Liver (tissue), 9 donors: ENCODE data around the gene PPME1. TPM values are rescaled to one million over a fixed set of nuclear protein-coding genes. Genes with fewer than 3 reads are reported as not detected.

Experiments
- DNase-seq: peaks from one replicate; pipeline ENCODE4 v3.0.0-alpha.2; 2017; ENCODE audit warnings: low spot score
- H3K27ac ChIP-seq, 2 donors: one replicate each; pipeline ENCODE4 v1.7.0; 2013; ENCODE audit warnings: inconsistent platforms in 2 of 2, low read length in 2 of 2, control low read depth in 1 of 2, low read depth in 1 of 2, mild to moderate bottlenecking in 1 of 2
- H3K27me3 ChIP-seq, 4 donors: one replicate each; pipeline versions ENCODE4 v1.6.1 to v1.7.0; 2013; ENCODE audit warnings: low read length in 3 of 4, inconsistent platforms in 1 of 4, mild to moderate bottlenecking in 1 of 4, moderate library complexity in 1 of 4; ENCODE audit not compliant: control insufficient read depth in 4 of 4, insufficient read depth in 4 of 4
- H3K36me3 ChIP-seq, 4 donors: one replicate each; pipeline versions ENCODE4 v1.6.1 to v1.7.0; 2013; ENCODE audit warnings: low read length in 3 of 4, mild to moderate bottlenecking in 3 of 4, low read depth in 1 of 4, moderate library complexity in 1 of 4; ENCODE audit not compliant: control insufficient read depth in 4 of 4, insufficient read depth in 3 of 4
- H3K4me1 ChIP-seq, 4 donors: one replicate each; pipeline versions ENCODE4 v1.6.1 to v1.7.0; 2013; ENCODE audit warnings: low read length in 3 of 4, mild to moderate bottlenecking in 3 of 4, moderate library complexity in 1 of 4; ENCODE audit not compliant: control insufficient read depth in 4 of 4, insufficient read depth in 4 of 4
- H3K4me3 ChIP-seq, 3 donors: one replicate each; pipeline versions ENCODE4 v1.6.1 to v1.7.0; 2013; ENCODE audit warnings: low read length in 3 of 3, control low read depth in 1 of 3, low read depth in 1 of 3, mild to moderate bottlenecking in 1 of 3
- H3K9ac ChIP-seq, 2 donors: one replicate each; pipeline ENCODE4 v1.7.0; 2013; ENCODE audit warnings: low read length in 2 of 2, mild to moderate bottlenecking in 2 of 2, moderate library complexity in 2 of 2, control low read depth in 1 of 2, low read depth in 1 of 2
- H3K9me3 ChIP-seq, 4 donors: one replicate each; pipeline versions ENCODE4 v1.6.1 to v1.7.0; 2013; ENCODE audit warnings: low read length in 3 of 4; ENCODE audit not compliant: control insufficient read depth in 4 of 4
- ATF3 ChIP-seq: IDR thresholded peaks from 2 replicates; pipeline ENCODE4 v1.6.1; 2016; ENCODE audit warnings: antibody characterized with exemption
- CTCF ChIP-seq: fragments of 150-350 bp; IDR thresholded peaks from 2 replicates; pipeline ENCODE4 v1.5.1; 2017; ENCODE audit warnings: improper control_type of control experiment, low read depth, low read length; ENCODE audit not compliant: missing input control
- EGR1 ChIP-seq, 2 donors: IDR thresholded peaks; 2 replicates each; pipeline ENCODE4 v1.6.1; 2016 to 2018; ENCODE audit warnings: antibody characterized with exemption in 2 of 2, low read depth in 2 of 2
- FOXA1 ChIP-seq: IDR thresholded peaks from 2 replicates; pipeline ENCODE4 v1.6.1; 2016; ENCODE audit warnings: antibody characterized with exemption
- FOXA2 ChIP-seq: IDR thresholded peaks from 2 replicates; pipeline ENCODE4 v1.6.1; 2016; ENCODE audit warnings: antibody characterized with exemption
- GABPA ChIP-seq, 2 donors: IDR thresholded peaks in 1 of 2; conservative IDR thresholded peaks in 1 of 2; 2 replicates each; pipeline ENCODE4 v1.6.1; 2016; ENCODE audit warnings: antibody characterized with exemption in 2 of 2, mild to moderate bottlenecking in 1 of 2, moderate library complexity in 1 of 2
- HNF4A ChIP-seq, 2 donors: conservative IDR thresholded peaks; 2 replicates each; pipeline ENCODE4 v1.6.1; 2016; ENCODE audit warnings: antibody characterized with exemption in 2 of 2, mild to moderate bottlenecking in 2 of 2
- JUND ChIP-seq, 2 donors: IDR thresholded peaks; 2 replicates each; pipeline ENCODE4 v1.6.1; 2016; ENCODE audit warnings: antibody characterized with exemption in 2 of 2
- MAX ChIP-seq: IDR thresholded peaks from 2 replicates; pipeline ENCODE4 v1.6.1; 2016; ENCODE audit warnings: antibody characterized with exemption
- NR2F2 ChIP-seq: IDR thresholded peaks from 2 replicates; pipeline ENCODE4 v1.6.1; 2016; ENCODE audit warnings: antibody characterized with exemption
- RAD21 ChIP-seq, 2 donors: IDR thresholded peaks; 2 replicates each; pipeline ENCODE4 v1.6.1; 2016; ENCODE audit warnings: antibody characterized with exemption in 2 of 2, mild to moderate bottlenecking in 2 of 2
- REST ChIP-seq: IDR thresholded peaks from 2 replicates; pipeline ENCODE4 v1.6.1; 2016; ENCODE audit warnings: antibody characterized with exemption, mild to moderate bottlenecking
- SP1 ChIP-seq: IDR thresholded peaks from 2 replicates; pipeline ENCODE4 v1.6.1; 2018; ENCODE audit warnings: antibody characterized with exemption, mild to moderate bottlenecking
- TAF1 ChIP-seq: conservative IDR thresholded peaks from 2 replicates; pipeline ENCODE4 v1.6.1; 2016; ENCODE audit warnings: antibody characterized with exemption, mild to moderate bottlenecking
- YY1 ChIP-seq: IDR thresholded peaks from 2 replicates; pipeline ENCODE4 v1.6.1; 2016; ENCODE audit warnings: antibody characterized with exemption, mild to moderate bottlenecking
- ZBTB33 ChIP-seq: IDR thresholded peaks from 2 replicates; pipeline ENCODE4 v1.6.1; 2016; ENCODE audit warnings: antibody characterized with exemption
- WGBS: extraction: QIAGEN DNeasy Blood & Tissue Kit; methylation state at CpG from one replicate; pipeline ENCODE4 v1.1.7; 2013; 5-methylcytosine and 5-hydroxymethylcytosine counted together
- polyA plus RNA-seq, 2 donors: library from polyadenylated mRNA; stranded (reverse) in 1 of 2; unstranded in 1 of 2; fragments of 200-250 nt in 1 of 2; fragments of >200 nt in 1 of 2; fragmentation: Nextera tagmentation in 1 of 2; extraction: Ambion mirVana in 1 of 2; gene quantifications; one replicate each; pipeline versions ENCODE4 v1.2.1 to v1.2.3, GENCODE V29; 2013 to 2015
- total RNA-seq, 2 donors: library from RNA; depleted of rRNA; stranded (reverse); fragments of >200 nt; gene quantifications; one replicate each; pipeline ENCODE4 v1.2.3, GENCODE V29; 2014
- donor health status: healthy.
- donor health status: healthy.
- donor health status: healthy.
- donor health status: healthy.
- donor health status: healthy.

The PPME1 gene
- total and polyA plus RNA-seq, 4 donors, result 9.1 to 47.4 (median 13.6) TPM

GRCh38 chr11:74257959-74258553 lies 87.0 kb downstream of the PPME1 start:
- Histone ChIP-seq H3K4me1 (no peaks in the 10 kb centered on the region), H3K27ac (no peak overlapping the region), H3K4me3 (no peak overlapping the region), H3K27me3 (no peaks in the 10 kb centered on the region), H3K9ac (no peak overlapping the region), H3K36me3 (peaks cover 4 to 13% (median 10%) of the 10 kb centered on the region in 4 donors), H3K9me3 (peaks cover 0 to 5% (median 2%) of the 10 kb centered on the region in 4 donors)
- TF ChIP-seq HNF4A (conservative IDR thresholded peaks at IDR 0.05) (no peak), ZBTB33 (no peak), TAF1 (no peak), EGR1 (IDR thresholded peaks at IDR 0.05; ENCODE audit: low read depth in 2 of 2) (no peak), SP1 (no peak), NR2F2 (no peak), GABPA (IDR thresholded peaks at IDR 0.05 in 1 of 2, conservative IDR thresholded peaks at IDR 0.05 in 1 of 2) (no peak), FOXA1 (no peak), ATF3 (no peak), RAD21 (IDR thresholded peaks at IDR 0.05) (no peak), YY1 (no peak), FOXA2 (no peak), CTCF (no peak), MAX (no peak), JUND (IDR thresholded peaks at IDR 0.05) (no peak), REST (no peak)
- DNase-seq, result no peak
- 55% methylated on average over 4 of the region's 4 CpGs for WGBS
